H1 (cell line): ENCODE measurements around the gene DNER.

ENCODE experiments used
- CTCF ChIP-seq, 3 experiments: IDR thresholded peaks; 1 replicate in 2 of 3; 2 replicates in 1 of 3; pipeline versions ENCODE4 v1.5.1 to v1.6.1; 2011; ENCODE audit warnings: low read length in 3 of 3, mild to moderate bottlenecking in 3 of 3, inconsistent platforms in 2 of 3, low read depth in 1 of 3, moderate library complexity in 1 of 3; ENCODE audit not compliant: insufficient read depth in 1 of 3; ENCODE audit errors: control extremely low read depth in 1 of 3
- EZH2 ChIP-seq: fragments of 200-600 bp; sonication (generic); IDR thresholded peaks from 2 replicates; pipeline ENCODE4 v1.7.1; 2012; ENCODE audit warnings: low read depth, mild to moderate bottlenecking, moderate library complexity, low read length, inconsistent platforms; ENCODE audit not compliant: severe bottlenecking
- FOSL1 ChIP-seq: IDR thresholded peaks from 2 replicates; pipeline ENCODE4 v1.6.1; 2011; ENCODE audit warnings: mild to moderate bottlenecking, low read depth, low read length, moderate library complexity; ENCODE audit not compliant: insufficient read depth
- POLR2A ChIP-seq, 2 experiments: IDR thresholded peaks; 1 replicate in 1 of 2; 2 replicates in 1 of 2; pipeline ENCODE4 v1.6.1; 2011; ENCODE audit warnings: low read depth in 2 of 2, low read length in 2 of 2, mild to moderate bottlenecking in 2 of 2; ENCODE audit errors: control extremely low read depth in 1 of 2
- RAD21 ChIP-seq, 2 experiments: IDR thresholded peaks in 1 of 2; conservative IDR thresholded peaks in 1 of 2; 2 replicates each; pipeline ENCODE4 v1.6.1; 2011; ENCODE audit warnings: low read depth in 2 of 2, low read length in 2 of 2, improper control_type of control experiment in 1 of 2, inconsistent platforms in 1 of 2, mild to moderate bottlenecking in 1 of 2, moderate library complexity in 1 of 2

DNA sequence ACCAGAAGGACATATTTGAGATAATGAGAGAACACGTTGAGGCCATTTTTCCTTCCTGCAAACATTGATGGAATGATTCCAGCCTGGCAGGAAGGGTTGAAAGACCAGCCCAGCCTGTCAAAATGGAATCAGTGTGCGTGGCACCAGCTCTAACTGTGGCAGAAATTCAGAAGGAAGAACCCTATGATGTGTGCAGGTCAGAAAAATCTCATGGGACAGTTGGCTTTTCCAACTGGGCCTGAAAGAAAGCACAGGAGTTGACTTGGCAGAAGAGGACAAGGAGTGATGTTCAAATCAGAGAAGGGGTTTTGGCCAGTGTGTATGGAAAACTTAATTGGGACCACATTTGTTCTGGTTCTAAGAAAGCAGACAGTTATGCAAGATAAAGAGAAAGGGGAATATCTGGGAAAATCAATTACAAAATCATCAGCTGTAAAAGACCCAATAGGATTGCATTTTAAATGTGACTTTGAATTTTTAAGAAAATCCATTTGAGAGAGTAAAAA lies 250.5 kb downstream of the DNER start:
- TF ChIP-seq FOSL1 (no peak), RAD21 (IDR thresholded peaks at IDR 0.05 in 1 of 2, conservative IDR thresholded peaks at IDR 0.05 in 1 of 2; ENCODE audit: low read depth in 2 of 2, low read length in 2 of 2) (no peak), POLR2A (IDR thresholded peaks at IDR 0.05; ENCODE audit: control extremely low read depth in 1 of 2, low read depth in 2 of 2, low read length in 2 of 2) (no peak), EZH2 (no peak), CTCF (IDR thresholded peaks at IDR 0.05; ENCODE audit: control extremely low read depth in 1 of 3, insufficient read depth in 1 of 3, low read depth in 1 of 3, low read length in 3 of 3) (no peak)
